Measurements from ENCODE around the gene EPHB2.
"Not testable (repeated sequence)": the region's sequence is repeated elsewhere in the genome, so short reads cannot be mapped to it uniquely, and the experiment has no call there.

The EPHB2 gene

DNA sequence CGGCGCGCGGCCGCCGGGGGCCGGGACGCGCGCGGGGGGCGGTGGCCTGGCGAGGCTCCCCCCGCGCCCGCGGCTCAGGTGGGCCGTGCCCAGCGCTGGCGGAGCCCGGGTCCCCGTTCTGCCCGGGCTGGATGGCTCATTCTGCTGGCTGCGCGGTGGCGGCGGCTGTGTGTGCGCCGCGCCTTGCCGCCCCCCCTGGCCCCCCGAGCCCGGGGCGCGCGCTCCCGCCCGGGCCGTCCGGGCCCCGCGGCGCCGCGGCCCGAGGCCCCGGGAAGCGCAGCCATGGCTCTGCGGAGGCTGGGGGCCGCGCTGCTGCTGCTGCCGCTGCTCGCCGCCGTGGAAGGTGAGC, at the start of gene EPHB2:
EPHB2 (plus strand) TSS at position 139 of the 349 bp plus-strand sequence; CDS start at position 283, 144 bp downstream.
- DNase-seq, result peak; percentile 44

DNA sequence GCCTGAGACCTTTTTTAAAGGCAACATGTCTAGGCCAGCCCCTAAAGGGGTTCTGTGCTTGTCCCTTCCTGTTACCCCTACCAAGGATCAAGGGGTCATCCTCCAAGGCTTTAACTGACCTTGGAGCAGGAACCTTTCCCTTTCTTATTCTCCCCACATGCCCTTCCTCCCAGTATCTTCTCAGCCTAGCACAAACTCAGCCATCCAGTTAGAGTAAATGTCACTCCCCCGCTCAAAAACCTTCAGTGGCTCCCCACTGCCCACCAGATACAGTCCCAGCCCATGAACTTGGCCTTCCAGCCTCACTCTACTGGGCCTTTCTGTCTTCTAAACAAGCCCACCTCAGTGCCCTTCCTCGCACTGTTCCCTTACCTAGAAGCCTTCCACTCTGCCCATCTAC, 48.8 kb upstream of the EPHB2 start:
- no peak for DNase-seq

DNA sequence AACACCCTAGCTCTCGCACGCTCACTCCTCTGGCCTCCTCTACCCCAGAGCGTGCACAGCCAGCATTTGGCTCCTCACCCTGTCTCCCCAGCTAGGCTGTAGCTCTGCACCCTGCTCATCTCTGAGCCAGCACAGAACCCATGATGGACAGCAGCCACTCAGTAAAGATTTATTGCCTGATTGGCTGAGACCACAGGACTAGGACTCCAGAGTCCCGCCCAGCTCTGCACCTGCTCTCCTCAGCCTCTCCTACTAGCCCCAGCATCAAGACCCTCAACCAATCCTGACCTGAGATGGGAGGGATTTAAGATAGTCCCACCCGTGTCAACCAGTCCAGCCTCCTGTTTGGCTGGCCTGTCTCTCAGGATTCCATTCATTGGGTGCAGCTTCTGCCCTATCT, 48.3 kb upstream of the EPHB2 start:
- no peak for DNase-seq

DNA sequence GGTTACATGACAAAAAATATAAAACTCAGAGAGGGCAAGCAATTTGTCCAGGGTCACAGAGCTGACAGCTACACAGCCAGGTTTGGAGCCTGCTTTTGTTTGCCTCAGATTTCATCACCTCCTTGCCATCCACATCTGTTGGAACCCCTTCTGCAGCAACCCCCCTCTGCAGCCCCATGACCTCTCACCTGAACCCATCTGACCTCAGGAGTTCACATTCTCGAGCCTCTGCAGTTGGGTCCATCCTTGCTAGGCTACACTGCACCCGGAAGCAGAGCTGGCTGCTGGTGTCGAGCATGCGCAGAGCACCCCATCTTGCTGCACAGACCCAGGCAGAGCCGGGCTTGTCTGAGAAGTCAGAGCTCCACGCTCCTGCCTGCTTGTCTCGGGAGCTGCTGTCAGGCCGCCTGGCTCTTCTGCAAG, 47.6 kb upstream of the EPHB2 start:
- DNase-seq, result no peak

DNA sequence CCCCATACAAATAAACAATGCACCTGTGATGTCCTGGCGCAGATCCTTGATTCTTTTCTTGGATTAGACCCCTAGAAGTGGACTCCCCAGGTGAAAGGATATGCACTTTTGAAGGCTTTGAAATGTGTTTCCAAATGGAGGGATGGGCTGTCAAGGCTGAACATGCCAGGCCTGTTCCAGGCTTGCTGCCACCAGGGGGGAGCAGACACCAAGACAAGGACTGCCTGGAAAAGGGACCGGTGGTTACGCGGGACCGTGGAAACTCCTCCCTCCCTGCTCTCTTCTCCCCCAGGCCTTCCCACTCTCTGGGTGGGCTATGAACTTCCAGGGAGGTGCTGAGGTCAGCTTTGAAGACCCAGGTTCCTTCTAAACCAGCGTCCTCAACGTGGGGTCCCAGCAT, 44.9 kb upstream of the EPHB2 start:
- DNase-seq, result no peak

DNA sequence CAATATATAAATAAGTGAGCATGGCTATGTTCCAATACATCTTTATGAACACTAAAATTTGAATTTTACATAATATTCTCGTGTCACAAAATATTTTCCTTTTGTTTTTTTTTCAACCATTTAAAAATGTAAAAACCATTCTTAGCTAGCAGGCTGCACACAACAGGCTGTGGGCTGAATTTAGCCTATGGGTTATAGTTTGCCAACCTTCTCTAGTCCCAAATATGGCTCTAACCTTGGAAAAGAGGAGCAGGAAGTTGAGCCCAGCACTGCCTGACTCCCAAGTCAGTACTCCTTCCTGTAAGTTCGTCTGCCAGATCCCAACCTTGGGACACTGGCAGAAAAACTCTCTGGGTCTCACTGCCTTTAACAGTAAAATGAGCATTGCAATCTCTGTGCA, 44.2 kb upstream of the EPHB2 start:
- no peak for DNase-seq

DNA sequence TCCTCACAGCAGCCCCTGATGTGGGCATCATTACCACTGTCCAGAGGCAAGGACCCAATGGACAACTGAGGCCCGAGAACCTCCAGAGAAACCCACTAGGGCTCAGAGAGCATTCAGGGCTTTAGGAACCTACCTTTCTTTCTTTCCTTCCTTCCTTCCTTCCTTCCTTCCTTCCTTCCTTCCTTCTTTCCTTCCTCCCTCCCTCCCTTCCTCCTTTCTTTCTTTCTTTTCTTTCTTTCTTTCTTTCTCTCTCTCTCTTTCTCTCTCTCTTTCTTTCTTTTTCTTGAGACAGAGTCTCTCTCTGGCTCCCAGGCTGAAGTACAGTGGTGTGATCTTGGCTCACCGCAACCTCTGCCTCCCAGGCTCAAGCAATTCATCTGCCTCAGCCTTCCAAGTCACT, 41.8 kb upstream of the EPHB2 start:
- DNase-seq, result not testable (repeated sequence)

DNA sequence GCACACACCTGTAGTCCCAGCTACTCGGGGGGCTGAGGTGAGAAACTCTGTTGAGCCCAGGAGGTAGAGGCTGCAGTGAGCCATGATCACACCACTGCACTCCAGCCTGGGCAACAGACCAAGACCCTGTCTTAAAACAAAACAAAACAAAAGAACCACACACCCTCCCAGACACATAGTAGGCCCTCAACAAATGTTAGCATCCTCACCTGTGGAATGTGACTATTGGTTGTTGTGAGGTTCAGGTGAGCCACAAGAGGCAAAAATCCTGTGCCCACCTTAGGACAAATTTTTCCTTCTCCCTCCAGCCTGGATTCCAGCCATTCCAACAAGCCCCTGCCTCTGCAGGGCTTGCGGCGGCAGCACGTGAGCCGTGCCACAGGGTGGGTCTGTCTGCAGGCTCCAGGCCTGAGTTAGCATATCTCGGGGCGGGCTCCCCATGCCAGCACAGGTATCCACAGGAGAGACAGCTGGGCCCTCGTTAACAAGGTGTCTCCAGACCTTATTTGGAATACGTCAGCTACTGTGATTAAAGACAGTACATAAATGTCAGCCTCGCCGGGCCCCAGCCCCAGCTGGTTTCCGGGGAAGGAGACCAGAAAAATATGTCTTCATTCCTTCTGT, 40.2 kb upstream of the EPHB2 start:
- DNase-seq, result no peak

DNA sequence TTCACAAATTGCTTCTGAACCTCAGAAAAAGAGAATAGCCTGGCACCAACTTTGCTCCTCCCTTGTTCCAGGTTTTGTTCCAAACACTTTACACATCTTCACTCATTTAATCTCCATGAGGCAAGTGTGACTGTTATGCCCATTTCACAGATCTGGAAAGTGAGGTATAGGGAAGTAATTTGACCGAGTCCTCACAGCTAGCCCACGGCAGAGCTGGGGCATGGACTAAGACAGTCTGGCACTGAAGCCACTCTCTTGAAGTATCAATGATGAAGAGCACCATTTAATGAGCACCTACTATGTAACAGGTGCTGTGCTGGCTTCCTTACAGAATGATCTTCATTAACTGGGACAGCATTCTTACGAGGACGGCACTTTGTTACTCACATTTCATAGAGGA, 38.6 kb upstream of the EPHB2 start:
- no peak for DNase-seq

DNA sequence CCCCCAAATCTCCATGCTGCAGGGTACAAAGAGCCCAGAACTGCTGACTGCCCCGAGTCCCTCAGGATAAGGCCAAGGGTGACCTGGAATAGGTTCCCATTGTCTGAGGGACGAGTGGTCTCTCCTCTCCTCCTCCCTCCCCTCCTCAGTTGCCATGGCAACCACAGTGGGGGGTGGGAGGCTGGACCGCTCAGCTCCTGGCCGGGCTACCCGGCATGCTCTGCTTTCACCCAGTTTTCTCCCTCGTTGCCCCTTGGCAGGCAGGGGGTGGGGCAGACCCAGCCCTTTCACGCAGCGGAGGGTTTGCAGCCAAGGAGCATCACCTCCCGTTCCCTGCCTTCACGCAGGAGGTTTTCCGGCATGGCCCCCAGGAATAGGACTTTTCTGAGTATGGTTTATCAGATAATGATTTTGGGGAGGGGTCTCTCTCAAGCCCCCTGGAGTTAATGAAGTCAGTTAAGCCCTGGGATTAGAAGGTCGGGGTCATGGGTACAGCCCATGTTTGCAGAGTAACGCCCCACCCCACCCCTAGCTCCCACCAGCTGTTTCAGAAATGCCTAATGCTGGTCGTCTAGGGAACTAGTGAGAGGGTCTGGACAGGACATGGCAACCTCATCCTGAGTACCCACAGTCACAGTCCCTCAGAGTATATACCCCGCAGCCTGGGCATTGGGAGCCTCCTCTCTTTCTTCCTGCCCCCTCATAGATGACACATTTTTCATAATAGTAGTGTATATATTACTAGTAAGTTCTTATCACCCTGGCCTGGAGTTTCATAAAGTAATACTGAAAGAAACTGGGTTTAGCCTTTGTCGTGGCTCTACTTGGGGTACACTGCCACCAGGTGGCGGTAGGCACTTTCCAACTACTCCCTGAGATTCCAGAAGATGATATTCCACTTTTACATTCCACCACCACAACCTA, 36.9 kb upstream of the EPHB2 start:
- peak; percentile 58 for DNase-seq

DNA sequence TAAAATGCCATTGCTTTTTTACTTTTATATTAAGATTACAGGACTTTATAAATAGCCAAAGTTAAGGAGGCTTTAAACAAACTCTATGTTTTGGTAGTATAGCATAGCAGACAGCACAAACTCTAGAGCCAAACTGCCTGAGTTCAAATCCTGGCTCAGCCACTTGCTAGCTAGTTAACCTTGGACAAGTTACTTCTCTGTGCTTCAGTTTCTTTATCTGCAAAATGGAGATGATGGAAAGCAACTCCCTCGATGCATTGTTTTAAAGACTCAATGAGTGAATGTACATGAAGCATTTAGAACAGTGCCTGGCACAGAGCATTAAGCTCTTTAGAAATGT, 36.3 kb upstream of the EPHB2 start:
- DNase-seq, result no peak

DNA sequence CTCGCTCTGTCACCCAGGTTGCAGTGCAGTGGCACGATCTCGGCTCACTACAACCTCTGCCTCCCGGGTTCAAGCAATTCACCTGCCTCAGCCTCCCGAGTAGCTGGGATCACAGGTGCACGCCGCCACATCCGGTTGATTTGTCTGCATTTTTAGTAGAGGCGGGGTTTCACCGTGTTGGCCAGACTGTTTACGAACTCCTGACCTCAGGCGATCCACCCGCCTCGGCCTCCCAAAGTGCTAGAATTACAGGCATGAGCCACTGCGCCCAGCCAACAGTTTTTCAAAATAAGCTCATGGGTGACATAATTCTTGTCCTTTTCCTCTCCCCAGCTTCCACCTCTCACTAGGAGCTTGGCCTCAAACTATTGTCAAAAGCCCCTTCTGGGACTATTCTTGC, 34.5 kb upstream of the EPHB2 start:
- DNase-seq, result not testable (repeated sequence)

DNA sequence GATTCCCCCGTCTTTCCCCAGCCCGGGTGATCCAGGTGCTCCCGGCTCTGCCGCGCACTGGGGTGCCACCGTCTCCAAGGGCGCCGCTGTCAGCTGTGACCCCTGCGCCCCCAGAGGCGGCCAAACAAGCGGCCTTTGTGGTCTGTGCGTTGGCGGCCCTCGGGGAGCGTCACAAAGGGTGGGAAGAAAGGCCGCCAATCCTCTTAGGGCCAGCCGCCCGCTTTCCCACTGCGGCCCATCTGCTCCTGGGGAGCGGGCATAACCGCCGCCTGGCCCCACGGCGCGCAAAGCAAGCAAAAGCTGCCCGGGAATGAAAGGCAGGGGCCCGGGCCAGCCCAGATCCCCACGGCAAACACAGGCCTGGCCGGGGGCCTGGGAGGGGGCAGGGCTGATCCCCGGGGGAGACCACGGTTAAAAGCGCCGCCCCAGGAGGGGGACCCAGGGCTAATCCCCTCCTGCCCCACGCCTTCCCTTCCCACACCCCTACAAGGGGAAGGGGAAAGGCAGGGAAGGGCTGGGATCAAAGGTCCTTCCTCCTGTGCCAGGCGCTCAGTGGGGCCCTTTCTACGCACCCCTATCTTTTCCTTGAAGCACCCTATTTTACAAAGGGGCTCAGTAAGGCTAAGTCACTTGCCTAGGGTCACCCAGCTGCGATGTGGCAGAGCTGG, 33.6 kb upstream of the EPHB2 start:
- DNase-seq, result no peak

DNA sequence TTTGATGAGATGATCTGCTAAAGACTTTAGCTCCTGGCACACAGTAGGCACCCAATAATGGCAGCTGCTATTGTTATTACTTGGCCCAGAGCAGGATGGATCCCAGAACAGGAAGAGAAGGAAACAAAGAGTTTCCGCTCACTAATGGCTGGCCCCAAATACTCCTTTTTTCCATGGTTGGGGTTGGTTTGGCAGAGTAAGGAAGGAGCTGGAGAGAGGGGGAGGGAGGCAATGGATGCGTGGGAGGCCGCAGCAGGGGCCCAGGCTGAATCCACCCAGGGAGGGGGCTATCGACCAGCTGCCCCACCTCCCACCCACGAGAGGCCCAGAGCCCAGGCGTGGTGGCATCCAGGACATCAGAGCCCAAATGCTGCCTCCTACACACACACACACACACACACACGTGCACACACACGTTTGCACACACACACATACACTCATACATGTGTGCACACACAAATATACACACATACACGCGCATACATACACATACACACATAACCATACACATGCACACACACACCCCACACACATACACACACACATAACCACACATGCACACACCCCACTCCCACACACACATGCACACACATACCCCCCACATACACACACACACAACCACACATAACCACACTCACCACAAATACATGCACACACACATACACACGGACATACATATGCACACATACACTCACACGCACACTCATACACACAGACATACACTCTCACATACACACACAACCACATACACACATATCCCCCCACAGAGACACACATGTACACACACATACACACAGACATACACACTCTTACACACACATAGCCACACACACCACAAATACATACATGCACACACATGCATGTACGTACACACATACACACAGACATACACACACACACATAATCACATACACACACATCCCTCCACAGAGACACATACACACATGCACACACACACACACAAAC, 32.4 kb upstream of the EPHB2 start:
- DNase-seq, result no peak

DNA sequence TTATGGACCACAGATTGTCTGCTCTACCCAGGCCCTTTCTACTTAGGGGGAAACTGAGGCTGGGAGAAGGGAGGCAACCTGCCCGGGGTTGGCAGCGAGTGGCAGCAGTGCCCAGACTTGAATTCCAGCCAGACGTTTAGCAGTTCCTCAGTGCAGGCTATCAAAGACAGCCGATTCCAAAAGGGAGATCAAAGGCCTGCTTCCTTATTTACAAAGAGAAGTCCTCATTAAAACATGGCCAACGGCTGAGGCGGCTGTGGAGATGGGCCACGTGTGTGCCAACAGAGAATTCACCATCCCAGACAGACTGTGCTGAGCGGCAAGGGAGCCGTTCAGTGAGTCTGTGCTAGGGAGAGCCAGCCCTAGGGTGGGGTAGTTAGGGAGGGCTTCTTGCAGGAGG, 29.9 kb upstream of the EPHB2 start:
- no peak for DNase-seq

DNA sequence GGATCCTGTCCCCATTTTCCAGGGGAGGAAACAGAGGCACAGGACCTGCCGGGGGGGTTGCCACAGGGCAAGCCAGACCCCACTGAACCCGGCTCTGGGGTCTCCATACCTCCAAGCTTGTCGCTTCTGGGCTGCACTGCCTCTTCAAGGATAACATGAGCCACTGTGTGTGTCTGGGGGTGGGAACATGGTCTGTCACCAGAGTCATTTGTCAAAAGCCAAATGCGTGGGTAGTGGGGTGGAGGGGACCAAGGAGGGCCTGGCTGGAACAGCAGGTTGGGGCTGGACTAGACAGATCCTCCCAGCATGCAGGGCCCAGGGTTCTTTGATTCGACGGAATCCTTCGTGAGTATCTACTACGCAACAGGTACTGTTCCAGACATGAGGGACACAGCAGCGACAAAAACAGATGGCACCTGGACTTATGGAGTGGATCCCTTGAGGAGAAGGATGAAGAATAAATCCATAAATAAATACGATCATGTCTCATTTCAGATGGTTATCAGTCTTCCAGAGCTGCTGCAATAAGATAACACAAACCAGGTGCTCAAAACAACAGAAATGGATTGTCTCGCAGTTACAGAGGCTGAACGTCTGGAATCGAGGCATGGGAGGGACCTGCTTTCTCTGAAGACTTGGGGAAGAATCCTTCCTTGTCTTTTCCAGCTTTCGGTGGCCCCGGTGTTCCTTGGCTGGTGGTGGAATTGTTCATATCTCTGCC, 28.9 kb upstream of the EPHB2 start:
- no peak for DNase-seq

DNA sequence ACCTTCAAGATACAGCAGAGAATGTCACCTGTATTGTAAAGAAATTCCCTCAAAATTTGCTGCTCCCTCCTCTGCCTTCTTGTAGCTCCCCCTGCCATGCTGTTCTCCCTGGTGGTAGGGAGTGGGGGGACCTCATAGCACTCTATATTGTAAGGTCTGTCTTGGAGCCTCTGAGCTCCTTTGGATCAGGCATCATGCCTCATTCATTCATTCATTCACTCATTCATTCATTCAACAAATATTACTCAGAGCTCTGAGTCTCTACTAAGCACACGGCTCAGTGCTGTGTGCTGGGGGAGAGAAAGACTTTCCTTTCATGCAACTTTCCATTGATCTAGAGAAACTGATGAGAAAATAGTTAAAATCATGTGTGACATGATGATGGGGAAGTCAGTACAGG, 27.1 kb upstream of the EPHB2 start:
- DNase-seq, result no peak

DNA sequence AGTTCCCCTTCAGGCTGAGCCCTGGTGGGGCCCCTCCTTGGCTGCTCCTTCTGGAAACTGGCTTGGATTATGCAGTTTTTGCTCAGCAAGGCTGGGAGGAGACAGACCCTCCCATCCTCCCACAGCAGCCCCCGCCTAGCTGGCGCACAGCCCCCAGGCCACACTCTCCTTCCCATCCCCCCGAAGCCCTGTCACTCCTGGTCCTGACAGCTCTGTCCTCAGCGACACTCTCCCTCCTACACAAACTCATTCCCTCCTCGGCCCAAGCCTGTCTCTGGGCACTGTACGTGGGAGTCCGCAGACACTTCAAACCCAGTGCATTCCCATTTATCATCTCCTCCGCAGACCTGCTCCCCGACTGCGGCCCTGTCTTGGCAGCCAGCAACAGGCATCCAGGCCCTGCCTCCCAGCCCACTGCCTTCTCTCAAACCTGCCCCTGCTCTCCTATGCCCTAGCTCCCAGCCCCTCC, 25.0 kb upstream of the EPHB2 start:
- no peak for DNase-seq

DNA sequence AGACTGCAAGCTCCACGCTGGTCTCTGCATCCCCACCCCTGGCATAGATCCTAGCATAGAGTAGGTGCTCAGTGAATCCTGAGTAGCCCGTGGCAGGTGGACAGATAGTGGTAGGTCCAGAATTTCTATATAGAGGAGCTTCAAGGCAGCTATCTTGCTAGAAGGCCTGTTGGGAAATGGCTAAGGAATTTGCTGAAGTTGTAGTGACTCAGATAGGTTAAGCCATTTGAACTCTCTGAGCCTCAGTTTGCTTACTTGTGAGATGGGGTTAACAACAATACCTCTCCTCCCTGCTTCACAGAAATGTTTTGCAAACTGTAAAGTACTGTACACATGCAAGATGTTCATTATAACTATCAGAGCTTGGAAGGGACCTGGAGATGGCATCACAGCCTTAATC, 23.4 kb upstream of the EPHB2 start:
- DNase-seq, result no peak

DNA sequence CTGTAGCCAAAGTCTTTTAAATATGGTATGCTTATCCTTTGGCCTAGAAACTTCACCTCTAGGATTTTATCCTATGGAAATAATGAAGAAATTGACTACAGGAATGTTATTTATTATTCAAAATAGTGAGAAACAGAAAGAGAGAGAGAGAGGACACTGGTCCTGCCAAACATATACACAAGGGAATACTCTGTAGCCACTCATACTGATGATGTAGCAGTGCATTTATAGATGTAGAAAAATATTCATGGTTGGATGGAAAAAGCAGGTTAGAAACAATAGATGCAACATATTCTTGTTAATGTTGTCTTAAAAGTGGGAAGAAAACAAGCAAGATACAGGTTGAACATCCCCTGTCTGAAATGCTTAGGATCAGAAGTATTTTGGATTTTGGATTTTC, 22.2 kb upstream of the EPHB2 start:
- DNase-seq, result no peak

DNA sequence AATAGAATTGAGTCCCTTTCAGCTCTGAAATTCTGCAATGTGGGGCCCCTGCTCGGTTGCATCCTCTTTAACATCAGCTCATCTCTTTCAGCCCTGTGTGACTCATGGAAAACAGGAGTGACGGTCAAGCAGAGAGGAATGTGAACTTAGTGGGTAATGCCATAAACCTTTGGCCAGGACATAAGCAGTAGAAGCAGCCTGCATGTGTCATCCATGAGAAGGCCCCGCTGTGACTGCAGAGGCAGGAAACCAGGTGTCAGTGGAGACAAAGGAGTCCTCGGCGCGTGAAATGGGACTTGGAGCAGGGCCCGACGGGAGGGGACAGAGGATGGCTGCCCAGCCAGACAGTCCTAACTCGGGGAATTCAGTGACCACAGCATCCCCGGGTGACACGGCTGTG, 21.1 kb upstream of the EPHB2 start:
- no peak for DNase-seq

Measured in activated CD4-positive, alpha-beta T cell treated with anti-CD3 and anti-CD28 coated beads for 48 hours (primary cell).